Measurements from ENCODE around the gene PLCD3.
A peak's percentile ranks its signal among the peaks of the same experiment; 100 is the strongest.

Gene PLCD3

GRCh38 chr17:45149037-45149668, 16.8 kb upstream of the PLCD3 start:
- peak; percentile 75 for DNase-seq

DNA sequence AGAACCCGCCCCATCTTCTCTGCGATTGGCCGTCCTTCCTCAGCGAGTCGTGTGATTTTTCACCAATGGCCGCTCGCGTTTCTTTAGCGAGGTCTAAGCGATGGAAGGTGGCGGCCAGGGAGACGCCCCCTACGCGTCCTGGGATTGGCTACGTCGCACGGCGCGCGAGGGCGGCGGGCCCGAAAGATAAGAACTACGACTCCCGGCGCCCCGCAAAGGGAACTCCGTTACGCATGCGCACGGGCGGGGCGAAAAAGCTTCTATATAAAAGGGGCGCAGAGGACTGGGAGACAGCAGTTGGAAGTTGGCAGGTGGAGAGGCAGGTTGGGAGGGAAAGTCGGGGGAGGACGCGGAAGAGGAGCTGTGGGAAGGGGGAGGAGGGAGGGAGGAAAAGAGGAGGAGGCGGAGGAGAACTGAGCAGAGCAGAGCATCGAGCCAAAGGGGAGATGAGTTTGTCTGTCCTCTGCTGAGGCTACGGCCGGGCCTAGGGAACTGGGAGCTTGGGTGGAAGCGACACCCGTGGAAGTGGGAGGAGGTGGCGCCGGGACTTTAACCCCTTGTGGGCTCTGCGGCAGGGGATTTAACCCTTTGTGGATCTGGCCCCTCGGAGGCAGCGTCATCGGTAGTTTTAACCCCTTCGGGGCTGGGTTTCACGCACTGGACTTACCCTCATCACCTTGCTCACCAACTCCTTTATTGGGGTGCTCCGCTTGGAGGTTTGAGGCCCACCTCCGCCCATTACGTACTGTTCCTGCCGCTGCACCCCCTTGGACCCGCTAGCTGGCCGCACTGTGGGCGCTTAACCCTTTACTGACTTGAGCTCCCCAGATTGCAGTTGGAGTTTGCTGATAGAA, 16.1 kb upstream of the PLCD3 start, which contains the start of gene HEXIM1:
Gene HEXIM1, plus strand, starts transcription at position 293 of the 854 bp plus-strand sequence. CDS start 716 bp downstream, outside the sequence.
- peak; percentile 98 for DNase-seq

GRCh38 chr17:45147581-45148182, 15.4 kb upstream of the PLCD3 start:
- DNase-seq = peak; percentile 79

GRCh38 chr17:45146890-45147580, 14.7 kb upstream of the PLCD3 start:
- no peak for DNase-seq

- no peak for DNase-seq
These were observed 14.2 kb upstream of the PLCD3 start for GRCh38 chr17:45146592-45146889.

- DNase-seq = no peak
These were observed 13.9 kb upstream of the PLCD3 start for GRCh38 chr17:45146166-45146565.

GRCh38 chr17:45145035-45145389, 12.7 kb upstream of the PLCD3 start:
- no peak for DNase-seq

GRCh38 chr17:45144199-45145034, 12.1 kb upstream of the PLCD3 start:
- peak; percentile 36 for DNase-seq

DNA sequence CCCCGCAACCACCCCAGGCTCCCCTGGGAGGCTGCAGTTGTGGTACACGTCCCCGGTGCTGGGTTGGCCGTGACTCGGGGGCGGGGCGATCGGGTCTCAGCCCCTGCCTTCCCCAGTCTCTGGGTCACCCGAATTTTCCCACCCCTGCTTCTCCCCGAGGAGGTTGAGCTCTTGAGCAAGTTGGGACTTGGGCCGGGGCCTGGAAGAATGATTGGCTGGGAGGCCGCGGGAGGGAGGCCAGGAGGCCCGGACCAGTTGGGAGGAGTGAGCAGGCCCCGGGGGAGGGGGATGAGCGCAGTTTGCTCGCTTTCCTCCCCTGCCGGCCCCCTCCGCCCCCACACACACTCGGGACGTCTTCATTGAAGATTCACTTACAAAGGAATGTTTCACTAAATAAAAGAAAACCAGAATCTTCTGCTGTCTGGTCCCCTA, 11.5 kb upstream of the PLCD3 start:
- peak; percentile 41 for DNase-seq

DNA sequence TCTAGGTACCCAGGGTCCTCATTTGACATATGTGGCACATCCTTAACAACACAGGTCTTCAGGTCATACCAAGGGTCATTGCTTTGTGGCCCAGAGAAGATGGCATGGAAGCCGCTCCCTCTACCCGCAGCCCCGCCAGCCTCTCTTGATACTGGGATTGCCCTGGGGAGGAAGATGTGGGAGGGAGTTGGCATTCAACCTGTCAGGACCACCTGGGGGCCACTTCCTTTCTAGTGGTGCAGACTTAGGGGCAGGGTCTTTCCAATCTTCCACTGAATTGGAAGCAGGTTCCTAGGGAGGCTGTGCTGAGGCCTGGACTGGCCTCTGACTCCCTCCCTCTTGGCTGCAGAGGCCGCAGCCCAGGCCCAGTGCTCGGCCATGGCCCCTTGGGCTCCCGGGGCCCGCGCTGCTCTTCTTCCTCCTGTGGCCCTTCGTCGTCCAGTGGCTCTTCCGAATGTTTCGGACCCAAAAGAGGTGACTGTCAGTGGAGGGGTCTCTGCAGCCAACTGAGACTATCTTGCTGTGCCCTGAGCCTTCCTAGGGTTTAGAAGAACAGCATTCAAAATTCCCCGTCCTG, 10.9 kb upstream of the PLCD3 start:
- DNase-seq = no peak

DNA sequence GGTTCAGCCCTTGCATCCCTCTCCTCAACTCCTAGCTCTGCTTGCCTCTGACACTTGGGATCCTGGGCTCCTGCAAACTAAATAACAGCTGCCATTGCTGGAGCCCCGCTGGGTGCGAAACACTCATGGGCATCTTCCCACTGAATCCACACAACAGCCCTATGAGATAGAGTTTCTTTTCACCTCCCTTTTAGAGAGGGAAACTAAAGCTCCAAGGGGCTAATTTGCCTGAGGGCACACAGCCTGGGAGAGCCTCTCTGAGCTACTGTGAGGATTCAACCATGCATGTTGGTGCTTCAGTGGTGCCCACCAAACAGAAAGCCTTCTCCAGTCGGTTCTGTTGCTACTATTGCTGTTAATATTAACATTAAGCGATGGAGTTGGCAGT, 7.2 kb upstream of the PLCD3 start:
- no peak for DNase-seq

DNA sequence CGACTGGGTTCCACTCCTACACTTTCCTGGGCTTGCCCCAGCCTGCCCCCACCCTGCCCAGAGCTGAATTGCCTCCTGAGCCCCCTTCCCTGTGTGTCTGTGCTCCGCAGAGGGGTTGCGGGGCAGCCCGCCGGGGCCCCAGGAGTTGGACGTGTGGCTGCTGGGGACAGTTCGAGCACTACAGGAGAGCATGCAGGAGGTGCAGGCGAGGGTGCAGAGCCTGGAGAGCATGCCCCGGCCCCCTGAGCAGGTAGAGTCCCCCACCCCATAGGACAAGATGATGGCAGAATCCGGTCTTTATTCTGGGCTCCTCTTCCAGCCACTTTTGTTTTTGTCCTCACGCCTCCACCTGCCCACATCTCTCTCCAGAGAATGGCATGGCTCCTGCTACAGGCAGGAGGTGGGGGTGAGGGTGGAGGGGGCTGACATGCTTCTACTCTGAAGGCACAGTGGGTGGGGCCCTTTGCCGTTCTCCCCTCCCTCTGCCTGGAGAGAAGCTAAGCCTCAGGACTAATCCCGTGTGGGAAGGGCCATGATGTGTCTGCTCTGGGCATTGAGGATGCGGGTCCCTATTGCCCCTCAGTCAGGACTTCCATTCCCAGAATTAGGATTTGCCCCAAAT, 6.7 kb upstream of the PLCD3 start:
- no peak for DNase-seq

- DNase-seq = no peak
These were observed 5.4 kb upstream of the PLCD3 start for GRCh38 chr17:45137561-45138305.

GRCh38 chr17:45136846-45137560, 4.7 kb upstream of the PLCD3 start:
- DNase-seq = no peak

GRCh38 chr17:45135978-45136791, 3.9 kb upstream of the PLCD3 start:
- no peak for DNase-seq

- DNase-seq = peak; percentile 96
These were observed 3.1 kb upstream of the PLCD3 start, which contains the start of gene ACBD4 for GRCh38 chr17:45135192-45135977. Gene ACBD4 (plus strand): TSS chr17:45135687. CDS start chr17:45136145, 458 bp downstream.

DNA sequence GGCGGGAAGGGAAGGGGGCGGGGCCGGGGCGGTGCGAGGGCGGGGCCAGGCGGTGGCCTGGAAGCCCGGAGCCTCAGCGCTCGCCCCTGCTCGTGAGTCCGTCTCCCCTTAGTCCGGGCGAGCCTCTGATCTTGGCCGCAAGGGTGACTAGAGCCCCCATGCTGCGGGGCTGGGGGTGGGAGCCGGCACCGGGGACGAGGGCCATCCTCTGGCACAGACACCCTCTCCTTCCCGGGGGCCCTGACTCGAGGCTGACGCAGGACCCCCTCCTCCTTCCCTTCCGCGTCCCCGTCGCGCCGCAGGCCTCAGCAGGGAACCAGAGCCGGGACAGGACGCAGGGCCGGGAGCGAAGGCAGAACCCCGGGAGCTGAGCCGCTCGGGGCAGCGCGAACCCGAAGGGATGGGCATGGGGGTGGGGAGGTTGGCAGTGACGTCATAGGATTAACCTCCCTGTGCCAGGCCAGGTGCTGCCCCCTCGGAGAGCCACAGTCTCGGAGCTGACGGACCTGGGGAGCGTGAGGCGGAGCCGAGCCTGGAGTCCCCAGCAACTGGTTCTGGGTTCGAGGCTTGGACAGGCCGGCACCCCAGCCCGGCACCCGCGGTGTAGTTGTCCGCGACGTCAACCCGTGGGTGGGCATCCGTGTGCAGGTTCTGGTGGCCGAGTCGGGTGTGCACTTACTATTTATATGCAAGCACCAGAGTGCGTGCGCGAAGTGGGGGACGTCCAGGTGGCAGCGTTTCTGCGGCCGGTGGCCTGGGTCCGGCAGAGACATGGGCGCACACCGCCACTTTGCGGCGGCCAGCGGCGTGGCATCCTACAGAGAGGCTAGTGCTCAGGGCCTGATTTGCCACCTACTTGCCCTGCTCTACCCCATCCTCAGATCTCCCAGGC, 503 bp upstream of the PLCD3 start:
- DNase-seq = peak; percentile 73

Data from stimulated activated CD4-positive, alpha-beta T cell treated with anti-CD3 and anti-CD28 coated beads, Interleukin-4, amount 100 ng/mL, for 1 hour (primary cell).